Transverse colon (tissue), 3 donors: ENCODE results near the gene ATF4.

ENCODE experiments used
- EP300 ChIP-seq: sonication (generic); formaldehyde crosslinking; IDR thresholded peaks from one replicate; pipeline ENCODE4 v1.6.1; 2017; ENCODE audit warnings: antibody characterized with exemption, low read depth
- POLR2A ChIP-seq: fragments of 450-650 bp; IDR thresholded peaks from one replicate; pipeline ENCODE4 v1.6.1; 2016; ENCODE audit warnings: antibody characterized with exemption, mild to moderate bottlenecking, moderate library complexity
- TF ChIP-seq, protein P1 (sequence below), 5 experiments: fragments of 200-600 bp in 3 of 5; fragments of 450-650 bp in 2 of 5; sonication (generic) in 3 of 5; IDR thresholded peaks; 1 replicate in 2 of 5; 2 replicates in 3 of 5; pipeline ENCODE4 v1.5.1; 2016 to 2017; ENCODE audit warnings: antibody characterized with exemption in 5 of 5, inconsistent platforms in 3 of 5, mild to moderate bottlenecking in 2 of 5, moderate library complexity in 1 of 5

DNA sequence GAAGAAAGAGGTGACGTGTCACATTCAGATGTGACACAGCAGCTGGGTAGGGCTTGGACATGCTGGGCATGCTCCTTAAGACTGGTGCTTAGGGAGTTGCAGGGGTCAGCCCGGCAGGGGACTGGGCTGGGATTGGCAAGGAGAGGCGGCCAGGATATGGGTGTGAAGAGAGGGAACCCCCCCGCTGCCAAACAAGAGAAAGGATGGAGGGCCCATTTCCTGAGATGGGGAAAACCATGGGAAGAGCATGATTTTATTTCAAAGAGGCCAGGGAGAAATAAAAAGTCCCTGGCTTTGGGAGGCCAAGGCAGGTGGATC lies 5.3 kb downstream of the ATF4 start:
- TF ChIP-seq, protein P1, sequence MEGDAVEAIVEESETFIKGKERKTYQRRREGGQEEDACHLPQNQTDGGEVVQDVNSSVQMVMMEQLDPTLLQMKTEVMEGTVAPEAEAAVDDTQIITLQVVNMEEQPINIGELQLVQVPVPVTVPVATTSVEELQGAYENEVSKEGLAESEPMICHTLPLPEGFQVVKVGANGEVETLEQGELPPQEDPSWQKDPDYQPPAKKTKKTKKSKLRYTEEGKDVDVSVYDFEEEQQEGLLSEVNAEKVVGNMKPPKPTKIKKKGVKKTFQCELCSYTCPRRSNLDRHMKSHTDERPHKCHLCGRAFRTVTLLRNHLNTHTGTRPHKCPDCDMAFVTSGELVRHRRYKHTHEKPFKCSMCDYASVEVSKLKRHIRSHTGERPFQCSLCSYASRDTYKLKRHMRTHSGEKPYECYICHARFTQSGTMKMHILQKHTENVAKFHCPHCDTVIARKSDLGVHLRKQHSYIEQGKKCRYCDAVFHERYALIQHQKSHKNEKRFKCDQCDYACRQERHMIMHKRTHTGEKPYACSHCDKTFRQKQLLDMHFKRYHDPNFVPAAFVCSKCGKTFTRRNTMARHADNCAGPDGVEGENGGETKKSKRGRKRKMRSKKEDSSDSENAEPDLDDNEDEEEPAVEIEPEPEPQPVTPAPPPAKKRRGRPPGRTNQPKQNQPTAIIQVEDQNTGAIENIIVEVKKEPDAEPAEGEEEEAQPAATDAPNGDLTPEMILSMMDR (IDR thresholded peaks at IDR 0.05) = no peak
- TF ChIP-seq POLR2A (no peak), EP300 (no peak)
